ENCODE results near the gene CCDC102A. TPM values are rescaled to one million over a fixed set of nuclear protein-coding genes. Genes with fewer than 3 reads are reported as not detected.

The CCDC102A gene
- total RNA-seq, 1 experiment from 2014 or later = 4.5 TPM

- TF ChIP-seq, protein P1, sequence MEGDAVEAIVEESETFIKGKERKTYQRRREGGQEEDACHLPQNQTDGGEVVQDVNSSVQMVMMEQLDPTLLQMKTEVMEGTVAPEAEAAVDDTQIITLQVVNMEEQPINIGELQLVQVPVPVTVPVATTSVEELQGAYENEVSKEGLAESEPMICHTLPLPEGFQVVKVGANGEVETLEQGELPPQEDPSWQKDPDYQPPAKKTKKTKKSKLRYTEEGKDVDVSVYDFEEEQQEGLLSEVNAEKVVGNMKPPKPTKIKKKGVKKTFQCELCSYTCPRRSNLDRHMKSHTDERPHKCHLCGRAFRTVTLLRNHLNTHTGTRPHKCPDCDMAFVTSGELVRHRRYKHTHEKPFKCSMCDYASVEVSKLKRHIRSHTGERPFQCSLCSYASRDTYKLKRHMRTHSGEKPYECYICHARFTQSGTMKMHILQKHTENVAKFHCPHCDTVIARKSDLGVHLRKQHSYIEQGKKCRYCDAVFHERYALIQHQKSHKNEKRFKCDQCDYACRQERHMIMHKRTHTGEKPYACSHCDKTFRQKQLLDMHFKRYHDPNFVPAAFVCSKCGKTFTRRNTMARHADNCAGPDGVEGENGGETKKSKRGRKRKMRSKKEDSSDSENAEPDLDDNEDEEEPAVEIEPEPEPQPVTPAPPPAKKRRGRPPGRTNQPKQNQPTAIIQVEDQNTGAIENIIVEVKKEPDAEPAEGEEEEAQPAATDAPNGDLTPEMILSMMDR (IDR thresholded peaks at IDR 0.05 in 2 of 3, conservative IDR thresholded peaks at IDR 0.05 in 1 of 3; ENCODE audit: borderline replicate concordance in 1 of 3, insufficient read depth in 1 of 3, low read depth in 2 of 3, low read length in 2 of 3) = no peak
- TF ChIP-seq ZNF274 (IDR thresholded peaks at IDR 0.05; ENCODE audit: low read depth, low read length) = no peak
These were observed 51.1 kb downstream of the CCDC102A start (continued) for GRCh38 chr16:57485091-57485915.

DNA sequence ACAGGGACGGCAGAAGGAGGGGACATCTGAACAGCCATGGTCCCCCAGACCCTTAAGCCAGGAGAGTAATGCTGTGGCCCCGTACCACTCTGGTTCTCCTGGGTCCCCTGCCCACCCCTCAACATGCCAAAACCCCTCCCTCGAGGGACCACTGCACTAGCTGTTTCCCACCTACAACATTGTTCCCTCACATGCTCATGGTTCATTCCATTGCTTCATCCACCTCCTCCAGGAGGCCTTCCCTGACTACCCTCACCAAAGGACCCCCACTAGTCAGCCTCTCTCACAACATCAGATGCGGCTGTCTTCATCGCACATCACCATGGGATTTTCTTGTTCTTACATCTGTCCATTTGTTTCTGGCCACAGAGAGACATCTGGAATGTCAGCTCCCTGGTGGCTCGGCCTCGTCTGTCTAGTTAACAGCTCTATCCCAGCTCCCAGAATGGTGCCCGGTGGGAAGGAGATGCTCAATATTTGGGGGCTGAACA, 51.8 kb downstream of the CCDC102A start:
- H2AFZ ChIP-seq (ENCODE audit: low read depth, low read length, poor library complexity, severe bottlenecking) = no peak overlapping the region

More for the DNA sequence above, 51.8 kb downstream of the CCDC102A start:
- peaks cover 8 to 33% of the 10 kb centered on the region in 2 experiments for H3K4me1 ChIP-seq (ENCODE audit: control insufficient read depth in 1 of 2, insufficient read depth in 2 of 2, low read length in 2 of 2)
- no peak overlapping the region for H3K9ac ChIP-seq (ENCODE audit: low read length)
- H3K79me2 ChIP-seq (ENCODE audit: insufficient read depth, low read length) = no peaks in the 10 kb centered on the region
- RAD21 ChIA-PET (ENCODE audit: low non-redundant PET in 1 of 2, low total read pairs in 2 of 2, uncharacterized antibody in 2 of 2, unreplicated experiment in 2 of 2) = no interaction called here
- CTCF ChIA-PET = no interaction called here
- POLR2A ChIA-PET = interaction anchor here (1.6 kb wide), 1 partner anchor 13 kb away, joined by 3 read pairs; no protein-coding TSS in a partner anchor
- H3K9me3 ChIP-seq (ENCODE audit: control insufficient read depth in 1 of 2, insufficient read depth in 1 of 2, low read depth in 1 of 2, low read length in 2 of 2) = no peaks in the 10 kb centered on the region
- ATAC-seq = no peak
- DNase-seq (ENCODE audit: low read depth, low spot score) = no peak
- H3K36me3 ChIP-seq (ENCODE audit: control insufficient read depth in 1 of 2, insufficient read depth in 2 of 2, low read length in 2 of 2) = no peaks in the 10 kb centered on the region
- no peaks in the 10 kb centered on the region for H3K27me3 ChIP-seq (ENCODE audit: insufficient read depth, low read length)
- H4K20me1 ChIP-seq (ENCODE audit: insufficient read depth) = no peaks in the 10 kb centered on the region
- no peaks in the 10 kb centered on the region for H3K9me2 ChIP-seq (ENCODE audit: insufficient read depth)
- H3K4me2 ChIP-seq (ENCODE audit: low read length) = no peak overlapping the region
- intact Hi-C loops (cut with micrococcal nuclease) = loop anchor here (5.0 kb wide), 1 partner anchor 53 kb away; the partner anchor contains the start of gene CCDC102A
- TF ChIP-seq RAD21 (IDR thresholded peaks at IDR 0.05; ENCODE audit: low read depth) (no peak), ZBTB33 (IDR thresholded peaks at IDR 0.05; ENCODE audit: extremely low read depth, insufficient replicate concordance, low read length) (no peak)
- H3K4me3 ChIP-seq (replicated peaks in 1 of 2; ENCODE audit: low read depth in 1 of 2, low read length in 2 of 2) = no peak overlapping the region
- H3K27ac ChIP-seq (ENCODE audit: low read depth, low read length) = no peak overlapping the region
- no TSS peak for BruUV-seq (replicated peaks)

All from HCT116 (cell line).